ENCODE data around the gene LHPP.
A peak's percentile ranks its signal among the peaks of the same experiment; 100 is the strongest.

Gene LHPP

GRCh38 chr10:124559372-124560132 lies 97.9 kb downstream of the LHPP start:
- DNase-seq = no peak

- DNase-seq = no peak
Observed at GRCh38 chr10:124560377-124561105, 98.9 kb downstream of the LHPP start.

GRCh38 chr10:124561206-124561605 lies 99.6 kb downstream of the LHPP start:
- DNase-seq = no peak

GRCh38 chr10:124562425-124563060 lies 100.9 kb downstream of the LHPP start:
- DNase-seq = no peak

- no peak for DNase-seq
Observed at GRCh38 chr10:124563320-124564040, 101.9 kb downstream of the LHPP start.

GRCh38 chr10:124564881-124565280 lies 103.3 kb downstream of the LHPP start:
- DNase-seq = no peak

- peak; percentile 25 to 34 for DNase-seq
Observed at GRCh38 chr10:124565565-124566221, 104.1 kb downstream of the LHPP start.

GRCh38 chr10:124566222-124566888 lies 104.7 kb downstream of the LHPP start:
- DNase-seq = no peak

GRCh38 chr10:124566981-124567835 lies 105.6 kb downstream of the LHPP start:
- DNase-seq = no peak

- DNase-seq = no peak
Observed at GRCh38 chr10:124568339-124568738, 106.7 kb downstream of the LHPP start.

- no peak for DNase-seq
Observed at GRCh38 chr10:124568848-124569622, 107.4 kb downstream of the LHPP start.

GRCh38 chr10:124569623-124570470 lies 108.2 kb downstream of the LHPP start:
- no peak for DNase-seq

- DNase-seq = no peak
Observed at GRCh38 chr10:124570646-124571045, 109.0 kb downstream of the LHPP start.

- no peak for DNase-seq
Observed at GRCh38 chr10:124572751-124573150, 111.1 kb downstream of the LHPP start.

- DNase-seq = no peak
Observed at GRCh38 chr10:124573726-124574455, 112.3 kb downstream of the LHPP start.

- no peak for DNase-seq
Observed at GRCh38 chr10:124574456-124575070, 112.9 kb downstream of the LHPP start.

- no peak for DNase-seq
Observed at GRCh38 chr10:124575107-124576035, 113.7 kb downstream of the LHPP start.
